HepG2 (cell line): ENCODE results near the gene OPN1MW3. TPM values are rescaled to one million over a fixed set of nuclear protein-coding genes. Genes with fewer than 3 reads are reported as not detected.

ENCODE experiments used
- ATAC-seq: fragments of 200-7000 bp; cut with Tn5 transposase; 3 replicates; pipeline ENCODE4 v1.9.1; 2020; ENCODE audit warnings: mild to moderate bottlenecking, moderate library complexity
- BruUV-seq: library from RNA; stranded (reverse); fragments of 400-500 nt; replicated peaks from 2 replicates; lab custom pipeline; 2021; lab: Mats Ljungman, UMichigan
- CTCF ChIA-PET: fragments of 300-600 bp; formaldehyde crosslinking; extraction: SDS; loops from one replicate; lab custom pipeline; 2021; ENCODE audit warnings: low total read pairs, inconsistent platforms, low intra/inter-chr PET ratio; lab: Yijun Ruan, JAX
- POLR2A ChIA-PET: fragments of 350-600 bp; sonication (Branson Sonifier 250); formaldehyde crosslinking; loops from one replicate; lab custom pipeline; 2020; ENCODE audit warnings: antibody characterized with exemption, inconsistent platforms; lab: Yijun Ruan, JAX
- DNase-seq: peaks from one replicate; pipeline ENCODE4 v3.0.0-alpha.2; 2015; ENCODE audit warnings: low spot score
- FAIRE-seq: peaks from 3 replicates; lab custom pipeline; 2011; peaks lifted over from hg19 to GRCh38; lab: Jason Lieb, UNC
- H2AFZ ChIP-seq: one replicate; pipeline ENCODE4 v1.6.1; 2011; ENCODE audit warnings: low read length, inconsistent platforms
- H3K27ac ChIP-seq: fragments of 300-600 bp; 3 replicates; pipeline ENCODE4 v1.8.0; 2011; ENCODE audit warnings: mixed run types, mild to moderate bottlenecking, mixed read lengths, low read length, inconsistent platforms; ENCODE audit not compliant: insufficient read depth; ENCODE audit errors: extremely low read length
- H3K27me3 ChIP-seq, 2 experiments: fragments of 200-600 bp in 1 of 2; 2 replicates in 1 of 2; 3 replicates in 1 of 2; pipeline versions ENCODE4 v1.6.0 to v1.8.0; 2011; ENCODE audit warnings: low read length in 2 of 2, mild to moderate bottlenecking in 2 of 2, moderate library complexity in 2 of 2, inconsistent platforms in 1 of 2; ENCODE audit not compliant: insufficient read depth in 2 of 2, control insufficient read depth in 1 of 2
- H3K36me3 ChIP-seq, 2 experiments: fragments of 200-600 bp in 1 of 2; replicated peaks in 1 of 2; 2 replicates in 1 of 2; 3 replicates in 1 of 2; pipeline versions ENCODE4 v1.5.1 to v1.8.0; 2011; ENCODE audit warnings: low read length in 2 of 2, inconsistent platforms in 1 of 2; ENCODE audit not compliant: insufficient read depth in 2 of 2, control insufficient read depth in 1 of 2
- H3K4me1 ChIP-seq: 2 replicates; pipeline ENCODE4 v1.5.1; 2012; ENCODE audit warnings: low read length, inconsistent platforms; ENCODE audit not compliant: insufficient read depth
- H3K4me2 ChIP-seq: 2 replicates; pipeline ENCODE4 v1.6.0; 2011; ENCODE audit warnings: low read depth, low read length, inconsistent platforms
- H3K4me3 ChIP-seq, 3 experiments: fragments of 200-600 bp in 1 of 3; sonication (generic), shearing (Covaris generic) in 1 of 3; replicated peaks in 1 of 3; 2 replicates each; pipeline ENCODE4 v1.5.1; 2011 to 2016; ENCODE audit warnings: low read length in 3 of 3, inconsistent platforms in 2 of 3, low read depth in 2 of 3, mild to moderate bottlenecking in 2 of 3, control low read depth in 1 of 3, mixed read lengths in 1 of 3; ENCODE audit not compliant: insufficient read depth in 1 of 3
- H3K79me2 ChIP-seq: one replicate; pipeline ENCODE4 v1.6.1; 2011; ENCODE audit warnings: low read length, inconsistent platforms; ENCODE audit not compliant: insufficient read depth
- H3K9ac ChIP-seq: 2 replicates; pipeline ENCODE4 v1.6.0; 2011; ENCODE audit warnings: mild to moderate bottlenecking, low read depth, low read length, inconsistent platforms; ENCODE audit not compliant: insufficient read depth
- H3K9me3 ChIP-seq: 2 replicates; pipeline ENCODE4 v1.5.1; 2012; ENCODE audit warnings: mild to moderate bottlenecking, low read length
- H4K20me1 ChIP-seq: 2 replicates; pipeline ENCODE4 v1.6.0; 2011; ENCODE audit warnings: inconsistent platforms, mild to moderate bottlenecking, low read length, moderate library complexity; ENCODE audit not compliant: insufficient read depth
- HOXA5 ChIP-seq: sonication (generic); formaldehyde crosslinking; IDR thresholded peaks from 2 replicates; pipeline ENCODE4 v1.4.0; 2020; ENCODE audit warnings: missing genetic modification reagents
- RAD21 ChIP-seq: fragments of 450-650 bp; formaldehyde crosslinking; IDR thresholded peaks from 2 replicates; pipeline ENCODE4 v1.5.0; 2020; ENCODE audit warnings: mild to moderate bottlenecking
- ZFP1 ChIP-seq: IDR thresholded peaks from 2 replicates; pipeline ENCODE4 v1.6.1; 2016
- ZNF260 ChIP-seq: sonication (generic); formaldehyde crosslinking; IDR thresholded peaks from 2 replicates; pipeline ENCODE4 v1.4.0; 2020; ENCODE audit warnings: missing genetic modification reagents, low read depth, mild to moderate bottlenecking, borderline replicate concordance
- WGBS: methylation state at CpG from one replicate; pipeline ENCODE4 v1.1.6; 2017; ENCODE audit warnings: low lambda C conversion rate; 5-methylcytosine and 5-hydroxymethylcytosine counted together
- in situ Hi-C: cut with HindIII; loops from 2 replicates; pipeline ENCODE4 v1.10.0; 2017; ENCODE audit warnings: low pct_unique_long_range_greater_than_20kb; ENCODE audit not compliant: extremely low pct_ligation_motif_present
- intact Hi-C: fragments of 100-400 bp; cut with micrococcal nuclease; formaldehyde crosslinking; loops from one replicate; pipeline ENCODE4 v1.10.0; 2022; ENCODE audit not compliant: unreplicated experiment
- polyA plus RNA-seq, 8 experiments: library from polyadenylated mRNA; depleted of rRNA in 3 of 8; stranded (reverse) in 7 of 8; unstranded in 1 of 8; fragments of >200 nt; fragmentation: Illumina TruSeq in 4 of 8; extraction: Trizol in 4 of 8; gene quantifications; 2 replicates each; pipeline versions ENCODE4 v1.2.1 to v1.2.3, GENCODE V29; 2011 to 2016; ENCODE audit warnings: low read depth in 4 of 8, missing spikeins in 1 of 8, mixed read lengths in 1 of 8; ENCODE audit not compliant: insufficient read depth in 1 of 8
- total RNA-seq, 5 experiments: library from RNA; depleted of rRNA; stranded (reverse); fragments of >200 nt; fragmentation: Illumina TruSeq; extraction: Trizol; gene quantifications; 2 replicates each; pipeline ENCODE4 v1.2.3, GENCODE V29; 2016; ENCODE audit warnings: low read depth in 1 of 5
- TF ChIP-seq, protein P1 (sequence below): sonication (generic); formaldehyde crosslinking; IDR thresholded peaks from 2 replicates; pipeline ENCODE4 v1.5.0; 2020; ENCODE audit warnings: mild to moderate bottlenecking, missing genetic modification reagents
- TF ChIP-seq, protein P2 (sequence below): sonication (generic); formaldehyde crosslinking; IDR thresholded peaks from 2 replicates; pipeline ENCODE4 v1.4.0; 2020; ENCODE audit warnings: mild to moderate bottlenecking, missing genetic modification reagents

Gene OPN1MW3
- total and polyA plus RNA-seq, 2 of the 13 experiments (the other 11 are each of a cell fraction or from before 2014, with no cell fraction given) = not detected

DNA sequence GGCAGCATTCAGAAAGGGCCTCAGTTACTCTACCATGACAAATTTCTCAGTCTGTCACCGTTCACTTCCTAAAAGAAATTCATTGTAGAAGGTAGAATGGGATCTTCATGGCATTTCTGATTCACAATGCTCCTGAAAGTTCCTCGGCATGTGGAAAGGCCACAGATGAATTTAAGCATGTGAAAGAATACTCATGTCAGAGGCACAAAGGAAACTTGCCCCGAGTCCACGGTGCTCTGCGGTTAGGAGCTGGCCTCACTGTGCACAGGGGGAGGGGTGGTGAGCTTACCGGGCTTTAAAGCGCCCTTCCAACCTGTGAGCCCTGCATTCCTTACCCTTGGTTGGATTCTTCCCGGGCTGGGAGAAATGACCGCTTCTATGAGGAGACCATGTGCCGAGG is 47.5 kb downstream of the OPN1MW3 start:
- in situ Hi-C loops = no loop called here
- ChIA-PET CTCF (no interaction called here), POLR2A (no interaction called here)
- 0% methylated on average over 2 of the region's 10 CpGs for WGBS
- no peak for TF ChIP-seq ZNF260 (CRISPR knock-in tag)
- TF ChIP-seq, protein P1, sequence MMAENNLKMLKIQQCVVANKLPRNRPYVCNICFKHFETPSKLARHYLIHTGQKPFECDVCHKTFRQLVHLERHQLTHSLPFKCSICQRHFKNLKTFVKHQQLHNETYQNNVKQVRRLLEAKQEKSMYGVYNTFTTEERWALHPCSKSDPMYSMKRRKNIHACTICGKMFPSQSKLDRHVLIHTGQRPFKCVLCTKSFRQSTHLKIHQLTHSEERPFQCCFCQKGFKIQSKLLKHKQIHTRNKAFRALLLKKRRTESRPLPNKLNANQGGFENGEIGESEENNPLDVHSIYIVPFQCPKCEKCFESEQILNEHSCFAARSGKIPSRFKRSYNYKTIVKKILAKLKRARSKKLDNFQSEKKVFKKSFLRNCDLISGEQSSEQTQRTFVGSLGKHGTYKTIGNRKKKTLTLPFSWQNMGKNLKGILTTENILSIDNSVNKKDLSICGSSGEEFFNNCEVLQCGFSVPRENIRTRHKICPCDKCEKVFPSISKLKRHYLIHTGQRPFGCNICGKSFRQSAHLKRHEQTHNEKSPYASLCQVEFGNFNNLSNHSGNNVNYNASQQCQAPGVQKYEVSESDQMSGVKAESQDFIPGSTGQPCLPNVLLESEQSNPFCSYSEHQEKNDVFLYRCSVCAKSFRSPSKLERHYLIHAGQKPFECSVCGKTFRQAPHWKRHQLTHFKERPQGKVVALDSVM (CRISPR knock-in tag) = no peak
- Histone ChIP-seq H3K27me3 (no peaks in the 10 kb centered on the region), H2AFZ (no peak overlapping the region), H3K36me3 (no peaks in the 10 kb centered on the region), H3K27ac (no peak overlapping the region), H3K9me3 (no peaks in the 10 kb centered on the region), H3K4me1 (no peaks in the 10 kb centered on the region), H3K4me2 (no peak overlapping the region), H3K79me2 (no peaks in the 10 kb centered on the region), H3K4me3 (no peak overlapping the region), H4K20me1 (no peaks in the 10 kb centered on the region), H3K9ac (no peak overlapping the region)
- FAIRE-seq = no peak
- no peak for DNase-seq
- no peak for ATAC-seq
- BruUV-seq = no TSS peak
- intact Hi-C loops = no loop called here

DNA sequence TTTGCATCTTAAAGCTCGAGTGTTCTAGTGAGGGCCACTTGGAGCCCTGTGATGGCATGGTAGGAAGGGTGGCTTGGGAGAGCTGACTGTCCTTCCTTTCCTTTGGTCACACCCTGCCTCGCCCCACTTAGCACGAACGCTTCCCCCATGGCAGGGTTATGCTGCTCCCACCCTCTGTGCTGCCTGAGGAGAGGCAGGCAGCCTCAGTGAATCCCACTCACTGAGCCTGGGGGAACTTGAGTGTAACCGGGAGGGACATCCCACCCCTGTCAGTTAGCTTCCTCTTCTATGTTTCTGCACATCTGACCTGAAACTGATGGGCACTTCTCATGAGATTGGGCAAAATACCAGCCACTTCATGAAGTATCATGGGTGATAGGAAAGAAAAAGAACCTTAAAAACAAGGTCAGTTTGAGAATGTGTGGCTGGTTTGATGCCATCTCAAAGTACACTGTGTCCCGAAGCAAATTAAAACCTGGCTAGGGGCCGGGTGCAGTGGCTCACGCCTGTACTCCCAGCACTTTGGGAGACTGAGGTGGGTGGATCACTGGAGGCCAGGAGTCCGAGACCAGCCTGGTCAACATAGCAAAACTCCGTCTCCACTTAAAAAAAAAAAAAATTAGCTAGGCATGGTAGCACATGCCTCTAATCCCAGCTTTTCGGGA is 48.3 kb downstream of the OPN1MW3 start:
- H3K9me3 ChIP-seq = no peaks in the 10 kb centered on the region
- H3K36me3 ChIP-seq = no peaks in the 10 kb centered on the region
- ChIA-PET POLR2A (no interaction called here), CTCF (no interaction called here)
- H3K27ac ChIP-seq = no peak overlapping the region
- intact Hi-C loops (no loop called here), in situ Hi-C loops (no loop called here)
- H3K4me1 ChIP-seq = no peaks in the 10 kb centered on the region
- H4K20me1 ChIP-seq = no peaks in the 10 kb centered on the region
- BruUV-seq = no TSS peak
- H3K9ac ChIP-seq = no peak overlapping the region
- ATAC-seq (no peak), FAIRE-seq (no peak), DNase-seq (no peak)
- WGBS = 20% methylated on average over 6 of the region's 11 CpGs
- H2AFZ ChIP-seq = no peak overlapping the region
- no peaks in the 10 kb centered on the region for H3K27me3 ChIP-seq
- H3K4me3 ChIP-seq = no peak overlapping the region
- no peak overlapping the region for H3K4me2 ChIP-seq
- H3K79me2 ChIP-seq = no peaks in the 10 kb centered on the region
- TF ChIP-seq HOXA5 (CRISPR knock-in tag) (no peak), ZFP1 (CRISPR knock-in tag) (no peak), RAD21 (CRISPR knock-in tag) (no peak)
- TF ChIP-seq, protein P2, sequence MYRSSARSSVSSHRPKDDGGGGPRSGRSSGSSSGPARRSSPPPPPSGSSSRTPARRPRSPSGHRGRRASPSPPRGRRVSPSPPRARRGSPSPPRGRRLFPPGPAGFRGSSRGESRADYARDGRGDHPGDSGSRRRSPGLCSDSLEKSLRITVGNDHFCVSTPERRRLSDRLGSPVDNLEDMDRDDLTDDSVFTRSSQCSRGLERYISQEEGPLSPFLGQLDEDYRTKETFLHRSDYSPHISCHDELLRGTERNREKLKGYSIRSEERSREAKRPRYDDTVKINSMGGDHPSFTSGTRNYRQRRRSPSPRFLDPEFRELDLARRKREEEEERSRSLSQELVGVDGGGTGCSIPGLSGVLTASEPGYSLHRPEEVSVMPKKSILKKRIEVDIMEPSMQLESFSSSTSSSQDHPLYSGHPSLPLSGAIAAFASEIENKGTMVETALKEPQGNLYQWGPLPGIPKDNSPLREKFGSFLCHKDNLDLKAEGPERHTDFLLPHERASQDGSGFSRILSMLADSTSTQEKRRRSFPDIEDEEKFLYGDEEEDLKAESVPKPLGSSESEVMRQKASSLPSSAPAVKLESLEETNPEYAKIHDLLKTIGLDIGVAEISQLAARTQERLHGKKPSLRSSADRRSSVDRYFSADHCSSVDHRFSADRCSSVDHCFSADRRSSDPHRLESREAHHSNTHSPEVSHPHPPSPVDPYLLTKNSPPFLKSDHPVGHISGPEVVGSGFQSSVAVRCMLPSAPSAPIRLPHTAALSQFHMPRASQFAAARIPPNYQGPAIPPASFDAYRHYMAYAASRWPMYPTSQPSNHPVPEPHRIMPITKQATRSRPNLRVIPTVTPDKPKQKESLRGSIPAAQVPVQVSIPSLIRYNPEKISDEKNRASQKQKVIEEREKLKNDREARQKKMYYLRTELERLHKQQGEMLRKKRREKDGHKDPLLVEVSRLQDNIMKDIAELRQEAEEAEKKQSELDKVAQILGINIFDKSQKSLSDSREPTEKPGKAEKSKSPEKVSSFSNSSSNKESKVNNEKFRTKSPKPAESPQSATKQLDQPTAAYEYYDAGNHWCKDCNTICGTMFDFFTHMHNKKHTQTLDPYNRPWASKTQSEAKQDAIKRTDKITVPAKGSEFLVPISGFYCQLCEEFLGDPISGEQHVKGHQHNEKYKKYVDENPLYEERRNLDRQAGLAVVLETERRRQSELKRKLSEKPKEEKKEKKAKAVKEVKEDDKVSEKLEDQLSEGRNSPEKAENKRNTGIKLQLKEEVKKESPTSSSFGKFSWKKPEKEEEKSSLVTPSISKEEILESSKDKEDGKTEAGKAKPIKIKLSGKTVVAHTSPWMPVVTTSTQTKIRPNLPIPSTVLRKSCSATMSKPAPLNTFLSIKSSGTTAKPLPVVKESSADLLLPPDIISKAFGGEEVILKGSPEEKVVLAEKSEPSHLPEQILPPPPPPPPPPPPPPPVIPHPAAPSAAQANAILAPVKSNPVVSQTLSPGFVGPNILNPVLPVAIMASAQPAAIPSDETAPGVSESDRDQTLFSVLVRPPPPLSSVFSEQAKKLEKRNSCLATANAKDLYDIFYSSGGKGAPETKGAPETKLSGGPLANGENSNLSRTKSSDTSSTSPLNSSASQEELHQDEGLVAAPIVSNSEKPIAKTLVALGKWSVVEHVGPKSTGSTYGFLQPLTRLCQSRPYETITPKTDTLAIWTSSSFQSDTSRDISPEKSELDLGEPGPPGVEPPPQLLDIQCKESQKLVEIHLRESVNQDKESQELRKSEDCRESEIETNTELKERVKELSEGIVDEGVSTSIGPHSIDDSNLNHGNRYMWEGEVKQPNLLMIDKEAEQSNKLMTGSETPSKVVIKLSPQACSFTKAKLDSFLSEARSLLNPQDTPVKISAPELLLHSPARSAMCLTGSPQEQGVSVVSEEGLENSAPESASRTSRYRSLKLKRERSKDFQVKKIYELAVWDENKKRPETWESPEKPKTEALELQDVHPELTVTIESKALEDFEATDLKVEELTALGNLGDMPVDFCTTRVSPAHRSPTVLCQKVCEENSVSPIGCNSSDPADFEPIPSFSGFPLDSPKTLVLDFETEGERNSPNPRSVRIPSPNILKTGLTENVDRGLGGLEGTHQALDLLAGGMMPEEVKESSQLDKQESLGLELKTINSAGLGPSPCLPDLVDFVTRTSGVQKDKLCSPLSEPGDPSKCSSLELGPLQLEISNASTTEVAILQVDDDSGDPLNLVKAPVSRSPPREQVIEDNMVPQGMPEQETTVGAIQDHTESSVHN (CRISPR knock-in tag) = no peak
